GM21528 (cell line): ENCODE measurements around the gene RELB.
A peak's percentile ranks its signal among the peaks of the same experiment; 100 is the strongest.
"Not testable (repeated sequence)": the region's sequence is repeated elsewhere in the genome, so short reads cannot be mapped to it uniquely, and the experiment has no call there.

Source experiments
- ATAC-seq: cut with Tn5 transposase; IDR thresholded peaks from one replicate; pipeline ENCODE4 v1.9.1; 2021; ENCODE audit warnings: mild to moderate bottlenecking, moderate library complexity; ENCODE audit not compliant: unreplicated experiment, low FRiP score

RELB gene

DNA sequence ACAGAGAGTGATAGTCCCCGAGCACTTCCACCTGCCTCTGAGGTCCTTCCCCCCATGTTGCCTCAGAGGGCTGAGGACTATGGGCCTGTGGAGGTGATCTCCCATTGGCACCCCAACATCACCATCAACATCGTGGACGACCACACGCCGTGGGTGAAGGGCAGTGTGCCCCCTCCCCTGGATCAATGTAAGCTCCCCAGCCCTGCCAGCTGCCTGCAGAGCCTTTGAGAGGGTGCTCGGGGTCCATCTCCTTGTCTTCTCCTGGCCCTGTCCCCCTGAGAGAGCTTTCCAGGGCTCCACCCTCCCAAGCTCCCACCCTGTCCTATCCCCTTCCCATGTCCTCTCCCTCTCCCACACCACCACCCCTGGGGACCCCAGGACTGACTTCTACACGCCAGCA lies 14.9 kb upstream of the RELB start:
- ATAC-seq, result no peak

DNA sequence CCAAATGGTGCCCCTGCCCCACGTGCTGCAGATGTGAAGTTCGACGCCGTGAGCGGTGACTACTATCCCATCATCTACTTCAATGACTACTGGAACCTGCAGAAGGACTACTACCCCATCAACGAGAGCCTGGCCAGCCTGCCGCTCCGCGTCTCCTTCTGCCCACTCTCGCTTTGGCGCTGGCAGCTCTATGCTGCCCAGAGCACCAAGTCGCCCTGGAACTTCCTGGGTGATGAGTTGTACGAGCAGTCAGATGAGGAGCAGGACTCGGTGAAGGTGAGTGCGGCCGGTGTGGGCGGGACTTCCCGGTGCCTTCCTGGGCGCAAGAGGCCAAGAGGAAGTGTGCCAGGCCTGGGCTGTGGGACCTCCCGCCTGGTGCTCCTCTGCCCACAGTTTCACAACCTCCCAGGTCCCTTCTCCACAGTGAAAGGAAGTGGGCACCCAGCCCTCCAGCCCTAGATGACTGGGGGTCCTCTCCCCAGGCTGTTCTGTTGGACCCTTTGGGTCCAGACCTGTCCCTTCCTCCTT lies 14.1 kb upstream of the RELB start:
- no peak for ATAC-seq

DNA sequence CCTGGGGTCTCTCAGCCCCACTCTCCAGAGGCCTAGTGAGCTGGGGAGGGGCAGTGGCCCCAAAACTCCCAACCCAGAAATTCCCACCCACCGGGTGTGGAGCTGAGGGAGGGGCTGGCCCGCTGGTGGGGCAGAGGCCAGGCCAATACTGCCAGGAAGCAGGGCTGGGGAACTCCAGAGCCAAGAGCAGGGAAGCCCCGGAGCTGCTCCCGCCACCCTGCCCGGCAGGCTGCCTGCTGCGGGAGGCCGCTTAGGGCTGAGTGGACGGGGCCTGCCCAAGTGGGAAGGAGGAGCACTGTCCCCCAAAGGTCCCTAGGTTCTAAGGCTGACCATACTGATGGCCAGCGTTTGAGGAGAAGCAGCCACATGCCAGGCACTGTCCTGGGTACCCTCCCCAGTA lies 13.0 kb upstream of the RELB start:
- no peak for ATAC-seq

DNA sequence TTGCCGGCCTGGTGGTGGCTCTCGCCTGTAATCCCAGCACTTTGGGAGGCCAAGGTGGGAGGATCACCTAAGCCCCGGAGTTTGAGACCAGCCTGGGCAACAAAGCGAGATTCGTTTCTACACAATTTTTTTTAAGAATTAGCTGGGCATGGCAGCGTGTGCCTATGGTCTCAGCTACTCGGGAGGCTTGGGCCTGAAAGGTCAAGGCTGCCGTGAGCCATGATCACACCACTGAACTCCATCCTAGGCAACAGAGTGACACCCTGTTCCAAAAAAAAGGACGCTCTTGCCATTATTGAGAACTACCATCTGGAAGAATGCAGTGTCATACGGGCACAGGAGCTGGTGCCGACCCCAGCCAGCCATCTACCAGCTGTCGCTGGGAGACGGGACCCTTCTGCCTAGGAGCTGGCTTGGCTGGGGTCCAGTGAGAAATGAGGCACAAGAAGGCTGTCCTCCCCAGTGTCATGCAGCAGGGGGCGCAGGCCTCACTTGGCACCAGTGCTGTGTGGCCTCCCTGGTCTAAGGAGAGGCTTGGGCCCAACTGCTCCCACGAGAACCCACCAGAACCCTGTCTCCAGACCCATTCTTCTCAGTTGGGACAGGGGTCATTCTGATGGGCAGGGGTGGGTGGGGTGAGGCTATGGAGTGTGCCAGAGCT lies 12.2 kb upstream of the RELB start:
- no peak for ATAC-seq

DNA sequence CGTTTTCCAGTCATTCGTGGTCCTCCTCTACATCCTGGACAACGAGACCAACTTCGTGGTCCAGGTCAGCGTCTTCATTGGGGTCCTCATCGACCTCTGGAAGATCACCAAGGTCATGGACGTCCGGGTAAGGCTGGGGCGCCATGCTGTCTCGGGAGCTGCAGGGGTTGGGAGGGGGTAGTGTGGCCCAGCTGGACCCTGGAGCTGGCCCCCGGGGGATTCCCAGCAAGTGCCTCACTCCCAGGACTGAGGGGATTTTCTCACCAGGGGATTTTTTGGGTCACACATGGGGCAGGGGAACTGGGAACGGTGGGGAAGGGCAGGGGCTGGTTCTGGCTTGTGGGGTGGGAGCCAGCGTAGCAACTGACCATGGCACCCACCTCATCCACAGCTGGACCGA lies 10.8 kb upstream of the RELB start:
- ATAC-seq, result no peak

DNA sequence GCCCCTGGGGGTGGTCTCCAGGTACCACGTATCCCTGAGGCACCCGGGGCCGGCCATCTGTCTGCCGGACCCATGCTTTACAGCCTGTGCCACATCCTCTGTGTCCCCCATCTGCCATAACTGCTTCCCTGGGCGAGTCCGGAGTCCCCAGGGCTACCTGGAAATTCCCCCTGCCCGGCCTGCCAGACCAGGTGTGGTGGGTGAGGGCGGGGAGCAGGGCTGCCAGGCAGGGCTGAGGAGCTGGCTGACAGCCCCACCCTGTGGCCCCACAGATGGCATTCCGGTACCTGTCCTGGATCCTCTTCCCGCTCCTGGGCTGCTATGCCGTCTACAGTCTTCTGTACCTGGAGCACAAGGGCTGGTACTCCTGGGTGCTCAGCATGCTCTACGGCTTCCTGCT lies 10.3 kb upstream of the RELB start:
- no peak for ATAC-seq

DNA sequence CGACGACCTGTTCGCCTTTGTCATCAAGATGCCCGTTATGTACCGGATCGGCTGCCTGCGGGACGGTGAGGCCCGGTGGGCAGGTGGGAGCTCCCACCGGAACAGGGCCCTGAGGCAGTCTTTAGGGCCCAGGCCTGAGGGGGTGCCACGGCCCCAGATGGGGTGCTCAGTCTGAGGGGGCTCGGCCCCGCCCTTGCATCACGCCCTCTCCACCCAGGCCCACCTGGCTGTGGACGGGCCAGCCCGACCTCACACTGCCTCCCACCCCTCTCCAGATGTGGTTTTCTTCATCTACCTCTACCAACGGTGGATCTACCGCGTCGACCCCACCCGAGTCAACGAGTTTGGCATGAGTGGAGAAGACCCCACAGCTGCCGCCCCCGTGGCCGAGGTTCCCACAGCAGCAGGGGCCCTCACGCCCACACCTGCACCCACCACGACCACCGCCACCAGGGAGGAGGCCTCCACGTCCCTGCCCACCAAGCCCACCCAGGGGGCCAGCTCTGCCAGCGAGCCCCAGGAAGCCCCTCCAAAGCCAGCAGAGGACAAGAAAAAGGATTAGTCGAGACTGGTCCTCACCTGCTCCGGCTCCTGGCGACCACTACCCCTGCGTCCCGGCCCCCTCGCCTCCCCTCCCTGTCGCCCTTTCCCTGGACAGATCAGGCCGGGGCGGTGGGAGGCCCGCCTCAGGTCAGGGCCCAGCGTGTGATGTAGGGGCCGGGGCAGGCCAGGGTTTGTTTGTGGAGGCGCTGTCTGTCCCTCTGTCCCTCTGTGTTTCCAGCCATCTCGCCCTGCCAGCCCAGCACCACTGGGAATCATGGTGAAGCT lies 8.7 kb upstream of the RELB start:
- no peak for ATAC-seq

DNA sequence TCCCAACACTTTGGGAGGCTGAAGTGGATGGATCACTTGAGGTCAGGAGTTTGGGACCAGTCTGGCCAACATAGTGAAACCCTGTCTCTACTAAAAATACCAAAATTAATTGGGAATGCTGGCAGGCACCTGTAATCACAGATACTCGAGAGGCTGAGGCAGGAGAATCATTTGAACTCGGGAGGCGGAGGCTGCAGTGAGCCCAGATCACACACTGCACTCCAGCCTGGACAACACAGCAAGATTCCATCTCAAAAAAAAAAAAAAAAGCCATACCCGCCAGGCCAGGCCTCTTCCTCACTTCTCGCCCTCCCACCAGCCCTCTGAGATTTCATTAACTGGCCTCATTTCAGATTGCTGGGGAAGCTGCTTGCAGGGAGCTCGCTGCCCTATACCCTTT lies 7.7 kb upstream of the RELB start:
- no peak for ATAC-seq

DNA sequence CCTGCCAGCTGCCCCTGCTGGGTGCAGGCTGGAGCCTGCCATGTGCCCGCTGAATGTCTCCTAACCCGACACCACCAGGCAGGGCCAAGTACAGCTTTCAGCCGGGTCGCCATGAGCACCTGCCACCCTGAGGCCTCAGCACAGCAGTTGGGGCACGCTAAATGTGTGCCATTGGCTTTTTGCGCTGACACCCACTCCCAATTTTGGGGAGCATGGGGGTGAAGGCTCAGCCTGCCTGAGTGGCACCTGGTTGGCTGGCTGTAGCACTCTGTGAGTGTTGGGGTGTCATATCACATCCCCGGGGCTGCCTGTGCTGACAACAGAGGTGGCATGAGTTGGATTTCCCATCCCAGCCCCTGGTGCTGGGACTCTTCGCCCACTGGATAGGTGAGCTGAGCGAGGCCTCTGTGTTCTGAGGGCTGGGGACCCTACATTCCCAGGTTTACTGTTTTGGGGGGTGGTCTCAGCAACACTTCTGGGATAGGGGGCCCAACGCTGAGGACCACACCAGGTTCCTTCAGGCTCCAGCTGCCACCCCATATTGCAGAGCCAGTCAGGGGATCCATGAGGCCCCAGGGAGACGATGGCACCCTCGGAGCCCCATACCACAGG lies 7.2 kb upstream of the RELB start:
- ATAC-seq, result no peak

DNA sequence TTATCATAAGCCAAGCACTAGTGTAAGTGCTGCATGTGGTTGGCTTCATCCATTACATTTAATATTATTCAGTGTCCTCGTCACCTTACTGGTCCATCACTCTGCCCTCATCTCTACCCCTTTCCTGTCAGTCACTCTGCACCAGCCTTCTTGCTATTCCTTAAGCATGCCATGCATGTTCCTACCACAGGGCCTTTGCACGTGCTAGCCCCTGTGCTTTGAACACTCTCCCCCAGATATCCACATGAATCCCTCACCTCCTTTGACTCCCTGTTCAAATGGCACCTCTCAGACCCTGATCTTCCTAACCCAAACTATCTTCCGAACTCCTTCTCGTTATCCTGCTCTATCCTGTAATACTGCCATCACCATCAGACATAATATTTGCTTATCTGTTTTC lies 3.2 kb upstream of the RELB start:
- no peak for ATAC-seq

DNA sequence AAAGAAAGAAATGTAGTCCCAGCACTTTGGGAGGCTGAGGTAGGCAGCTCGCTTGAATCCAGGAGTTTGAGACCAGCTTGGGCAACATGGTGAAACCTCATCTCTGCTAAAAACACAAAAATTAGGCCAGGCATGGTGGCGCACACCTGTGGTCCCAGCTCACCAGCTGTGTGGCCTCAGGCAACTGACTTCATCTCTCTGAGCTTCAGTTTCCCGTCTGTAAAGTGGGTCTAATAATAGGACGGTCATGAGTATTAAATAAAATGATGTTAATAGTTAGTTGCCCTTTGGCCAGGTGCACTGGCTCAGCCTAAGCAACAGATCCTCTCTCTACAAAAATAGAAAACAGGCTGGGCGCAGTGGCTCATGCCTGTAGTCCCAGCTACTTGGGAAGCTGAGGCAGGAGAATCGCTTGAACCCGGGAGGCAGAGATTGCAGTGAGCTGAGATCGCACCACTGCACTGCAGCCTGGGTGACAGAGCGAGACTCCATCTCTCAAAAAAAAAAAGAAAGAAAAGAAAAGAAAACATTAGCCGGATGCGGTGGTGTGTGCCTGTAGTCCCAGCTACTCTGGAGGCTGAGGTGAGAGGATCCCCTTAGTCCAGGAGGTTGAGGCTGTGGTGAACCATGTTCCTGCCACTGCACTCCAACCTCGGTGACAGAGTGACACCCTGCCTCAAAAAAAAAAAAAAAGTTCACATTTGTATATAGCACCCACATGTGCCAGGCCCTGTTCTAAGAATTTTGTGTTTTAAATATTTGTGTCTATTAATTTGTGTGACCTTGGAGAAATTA lies 1.9 kb upstream of the RELB start:
- ATAC-seq, result not testable (repeated sequence)

DNA sequence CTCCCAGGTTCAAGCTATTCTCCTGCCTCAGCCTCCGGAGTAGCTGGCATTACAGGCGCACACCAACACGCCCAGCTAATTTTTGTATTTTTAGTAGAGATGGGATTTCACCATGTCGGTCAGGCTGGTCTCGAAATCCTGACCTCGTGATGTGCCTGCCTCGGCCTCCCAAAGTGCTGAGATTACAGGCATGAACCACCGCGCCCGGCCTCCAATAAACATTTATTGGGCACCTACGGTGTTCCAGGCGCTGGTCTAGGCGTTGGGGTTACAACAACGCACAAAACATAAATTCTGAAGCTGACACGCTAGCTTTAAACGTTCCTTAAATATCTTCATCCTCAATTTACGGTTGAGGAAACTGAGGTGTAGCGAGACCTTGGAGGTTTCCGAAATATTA lies 599 bp upstream of the RELB start:
- not testable (repeated sequence) for ATAC-seq

DNA sequence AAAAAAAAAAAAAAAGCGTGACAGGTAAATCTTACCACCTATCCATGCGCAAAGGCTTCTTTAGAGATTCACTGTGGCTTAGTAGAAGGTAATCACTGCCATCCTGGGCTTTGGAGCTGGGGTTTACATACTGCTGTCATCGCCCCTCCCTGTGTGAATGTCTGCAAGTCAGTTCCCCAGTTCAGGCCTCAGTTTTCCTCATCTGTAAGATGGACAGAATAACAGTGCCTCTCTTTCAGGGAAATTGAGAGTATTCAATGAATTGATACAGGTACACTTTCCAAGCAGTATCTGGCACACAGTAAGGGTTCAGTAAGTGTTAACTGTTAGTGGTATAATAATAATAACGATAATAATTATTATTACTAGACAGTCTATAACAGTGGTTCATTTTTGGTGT lies 2.2 kb downstream of the RELB start:
- ATAC-seq, result no peak

DNA sequence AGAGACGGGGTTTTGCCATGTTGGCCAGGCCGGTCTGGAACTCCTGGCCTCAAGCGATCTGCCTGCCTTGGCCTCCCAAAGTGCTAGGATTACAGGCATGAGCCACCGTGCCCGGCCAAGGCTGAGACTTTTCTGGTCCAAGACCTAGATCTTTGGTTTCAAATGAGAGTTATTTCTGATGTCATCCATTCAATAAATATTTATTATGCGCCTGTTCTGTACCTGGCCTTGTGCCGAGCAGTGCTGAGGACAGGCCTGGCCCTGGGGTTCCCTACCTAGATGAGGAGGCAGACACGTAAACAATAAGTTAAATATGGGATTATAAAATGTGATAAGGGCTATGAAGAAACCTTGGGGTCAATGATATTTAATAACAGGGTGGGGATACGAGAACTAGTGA lies 4.5 kb downstream of the RELB start:
- no peak for ATAC-seq

DNA sequence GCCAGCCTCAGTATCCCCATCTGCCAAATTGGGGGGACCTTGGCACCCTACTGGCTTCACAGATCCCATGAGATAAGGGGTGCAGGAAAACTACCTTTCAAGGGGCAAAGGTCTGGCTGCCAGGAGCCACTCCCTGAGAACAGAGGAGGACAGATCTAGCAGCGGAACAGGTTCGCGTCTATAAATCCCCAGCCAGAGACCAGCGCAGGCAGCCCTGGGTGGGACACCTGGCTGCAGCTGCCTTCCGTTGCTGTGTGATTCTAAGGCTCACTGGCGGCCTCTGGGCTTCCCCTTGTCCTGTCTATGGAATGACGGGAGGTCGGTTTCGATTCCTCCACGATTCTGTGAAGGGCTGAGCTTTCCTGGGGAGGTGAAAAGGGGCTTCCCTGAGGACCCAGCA lies 7.3 kb downstream of the RELB start:
- no peak for ATAC-seq

DNA sequence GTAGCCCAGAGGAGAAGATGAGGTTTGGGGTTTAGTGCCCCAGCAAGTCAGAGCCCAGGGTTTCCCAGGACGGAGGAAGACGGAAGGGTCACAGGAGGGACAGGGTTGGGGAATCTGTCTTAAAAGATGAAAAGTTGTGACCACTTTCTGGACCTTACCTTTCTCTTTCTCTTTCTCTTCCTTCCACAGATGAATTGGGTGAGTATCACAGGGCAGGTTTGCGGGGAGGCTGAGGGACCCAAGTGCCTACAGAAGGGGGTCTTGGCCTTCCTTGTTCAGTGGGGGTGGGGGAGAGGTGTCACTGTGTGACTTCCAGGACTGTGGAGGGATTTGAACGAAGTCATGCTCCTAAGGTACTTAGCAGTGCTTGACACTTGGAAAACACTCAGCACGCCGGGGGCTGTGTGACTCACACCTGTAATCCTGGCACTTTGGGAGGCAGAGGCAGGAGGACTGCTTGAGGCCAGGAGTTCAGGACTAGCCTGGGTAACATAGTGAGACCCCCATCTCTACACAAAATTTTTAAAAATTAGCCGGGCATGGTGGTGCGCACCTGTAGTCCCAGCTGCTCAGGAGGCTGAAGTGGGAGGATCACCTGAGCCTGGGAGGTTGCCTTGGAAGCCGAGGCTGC lies 8.5 kb downstream of the RELB start:
- no peak for ATAC-seq

DNA sequence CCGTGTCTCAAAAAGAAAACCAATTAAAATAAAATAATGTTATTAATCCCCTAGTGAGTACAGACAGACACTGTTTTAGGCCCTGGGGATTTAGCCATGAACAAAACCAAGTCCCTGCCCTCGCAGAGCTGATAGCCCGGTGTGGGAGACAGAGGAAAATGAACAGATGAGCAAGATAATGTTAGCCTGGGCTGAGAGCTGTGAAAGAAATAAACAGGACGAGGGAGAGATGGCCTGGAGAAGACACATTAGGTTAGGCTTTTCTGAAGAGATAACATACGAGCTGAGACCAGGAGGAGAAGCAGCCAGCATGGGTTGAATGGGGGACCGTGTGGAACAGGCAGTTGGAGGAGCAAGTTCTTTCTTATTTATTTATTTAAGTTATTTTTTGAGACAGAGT lies 9.0 kb downstream of the RELB start:
- no peak for ATAC-seq

DNA sequence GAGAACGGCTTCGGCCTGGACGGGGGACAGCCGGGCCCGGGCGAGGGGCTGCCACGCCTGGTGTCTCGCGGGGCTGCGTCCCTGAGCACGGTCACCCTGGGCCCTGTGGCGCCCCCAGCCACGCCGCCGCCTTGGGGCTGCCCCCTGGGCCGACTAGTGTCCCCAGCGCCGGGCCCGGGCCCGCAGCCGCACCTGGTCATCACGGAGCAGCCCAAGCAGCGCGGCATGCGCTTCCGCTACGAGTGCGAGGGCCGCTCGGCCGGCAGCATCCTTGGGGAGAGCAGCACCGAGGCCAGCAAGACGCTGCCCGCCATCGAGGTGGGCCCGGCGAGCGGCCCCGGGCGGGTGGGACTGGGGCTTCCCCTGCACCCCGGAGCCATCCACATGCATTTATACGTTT lies 10.7 kb downstream of the RELB start:
- ATAC-seq, result no peak

DNA sequence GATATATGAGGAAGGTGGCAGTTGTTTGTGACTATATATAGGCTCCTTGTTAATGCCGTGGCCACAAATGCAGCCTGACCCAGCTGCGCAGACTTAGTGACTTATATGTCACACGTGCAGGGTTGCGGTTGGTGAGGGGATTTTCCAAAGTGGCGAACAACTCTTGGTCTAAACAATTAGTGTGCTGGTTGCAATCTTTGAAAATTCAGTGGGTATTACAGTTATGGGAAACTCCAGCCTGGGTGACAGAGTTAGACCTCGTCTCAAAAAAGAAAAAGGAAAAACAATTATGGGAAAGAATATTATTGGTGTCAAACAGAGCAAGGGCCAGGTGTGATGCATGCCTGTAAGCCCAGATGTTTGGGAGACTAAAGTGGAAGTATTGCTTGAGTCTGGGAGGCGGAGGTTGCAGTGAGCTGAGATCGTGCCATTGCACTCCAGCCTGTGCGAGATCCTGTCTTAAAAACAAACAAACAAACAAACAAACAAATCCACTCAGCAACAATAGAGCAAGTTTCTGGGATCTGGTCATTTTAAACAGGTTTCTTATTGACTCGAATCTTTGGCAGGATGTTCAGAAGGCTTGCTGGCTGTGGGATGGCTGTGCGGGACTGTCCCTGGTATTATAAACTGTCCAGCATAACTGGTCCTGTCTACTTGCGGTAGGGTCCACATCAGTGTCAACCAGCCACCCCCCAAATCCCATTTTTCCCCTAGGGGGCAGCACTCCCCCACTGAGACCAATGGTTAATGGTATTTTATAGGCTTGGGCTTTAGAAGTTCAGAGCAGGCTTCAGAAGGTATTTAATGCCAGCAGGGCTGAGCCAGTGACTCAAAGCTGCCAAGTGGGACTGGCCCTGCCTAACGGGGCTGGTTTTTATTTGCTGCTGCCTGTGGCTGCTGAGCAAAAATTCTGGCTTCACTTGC lies 15.4 kb downstream of the RELB start:
- ATAC-seq, result peak; percentile 43
